Right lung (tissue), 5 donors: ENCODE data around the gene DSG2. TPM values are rescaled to one million over a fixed set of nuclear protein-coding genes. Genes with fewer than 3 reads are reported as not detected.

Experiments
- DNase-seq, 2 donors: peaks; one replicate each; pipeline ENCODE4 v3.0.0-alpha.2; 2013
- polyA plus RNA-seq, 5 donors: library from polyadenylated mRNA; unstranded; fragments of 120-200 nt; gene quantifications; one replicate each; pipeline versions ENCODE4 v1.2.1 to v1.2.3, GENCODE V29; 2013; ENCODE audit warnings: inconsistent platforms in 1 of 5, low replicate concordance in 1 of 5; ENCODE audit not compliant: insufficient read length in 5 of 5, insufficient read depth in 1 of 5

Gene DSG2
- polyA plus RNA-seq, 5 donors, result 29.9 to 46.0 (median 41.8) TPM

DNA sequence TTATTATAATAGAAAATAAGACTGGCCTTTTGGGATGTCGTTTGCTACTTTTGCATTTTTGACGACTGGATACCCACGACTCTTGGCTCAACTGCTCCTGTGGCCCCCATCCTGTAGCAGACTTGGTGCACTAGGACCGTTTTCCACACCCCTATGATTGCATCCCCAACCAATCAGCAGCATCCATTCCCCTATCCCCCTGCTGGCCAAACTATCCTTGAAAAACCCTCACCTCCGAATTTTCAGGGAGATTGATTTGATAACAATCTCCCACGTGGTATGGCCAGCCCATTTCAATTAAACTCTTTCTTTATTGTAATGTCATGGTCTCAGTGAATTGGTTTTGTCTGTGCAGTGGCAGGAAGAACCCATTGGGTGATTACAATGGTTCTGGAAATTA, 55.8 kb downstream of the DSG2 start:
- DNase-seq, result no peak

DNA sequence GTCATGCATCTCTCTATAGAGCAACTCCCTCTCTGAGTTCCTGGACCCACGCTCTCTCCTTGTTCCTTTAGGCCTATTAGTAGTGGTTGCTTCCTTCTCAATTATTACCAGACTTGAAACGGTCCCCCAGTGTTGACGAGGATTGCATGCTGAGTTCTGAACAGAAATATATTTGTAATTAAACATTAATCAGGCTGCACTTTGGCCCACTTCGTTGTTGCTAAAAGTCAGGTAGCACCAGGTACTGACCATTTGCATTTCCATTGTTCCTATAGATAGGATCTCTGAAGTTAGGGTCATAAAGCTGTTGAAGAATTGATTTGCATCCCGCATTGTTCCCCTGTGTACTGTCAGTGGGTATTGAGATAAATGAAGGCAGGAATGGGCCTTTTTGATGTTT, 56.8 kb downstream of the DSG2 start:
- DNase-seq, result no peak

DNA sequence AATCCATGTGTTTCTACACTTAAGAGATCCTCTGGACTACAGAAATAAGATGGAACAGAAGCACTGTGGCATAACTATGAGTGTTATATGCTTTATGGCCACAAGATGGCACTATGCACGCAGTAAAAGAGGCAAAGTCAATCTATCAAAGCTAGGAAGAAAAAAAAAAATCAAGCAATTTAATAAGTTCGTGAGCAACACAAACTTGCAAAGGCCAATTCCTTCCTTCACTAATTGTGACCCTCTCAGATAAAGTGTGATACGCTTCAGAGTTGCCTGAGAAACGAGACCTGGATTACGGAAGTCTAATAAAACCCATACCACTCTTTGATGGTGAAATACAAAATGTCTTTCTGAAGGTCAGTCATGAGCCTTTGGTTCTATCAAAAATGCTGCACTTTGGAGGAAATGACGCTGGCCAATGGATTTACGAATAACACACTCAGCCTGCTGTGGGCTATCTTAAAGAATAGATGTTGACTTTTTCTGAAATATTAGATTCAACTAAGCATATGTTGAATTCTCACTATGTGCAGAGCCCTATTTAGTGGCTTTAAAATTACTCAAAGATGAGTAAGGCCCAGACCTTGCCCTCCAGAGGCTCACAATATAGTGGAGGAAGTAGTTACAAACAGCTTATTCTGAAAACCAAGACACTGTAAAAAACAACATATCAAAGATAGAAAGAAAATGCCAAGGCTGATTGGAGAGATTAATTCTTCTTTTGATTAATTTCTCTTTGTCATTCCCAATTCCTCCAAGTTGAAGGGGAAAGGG, 58.2 kb downstream of the DSG2 start:
- DNase-seq, result peak; percentile 53 to 77

DNA sequence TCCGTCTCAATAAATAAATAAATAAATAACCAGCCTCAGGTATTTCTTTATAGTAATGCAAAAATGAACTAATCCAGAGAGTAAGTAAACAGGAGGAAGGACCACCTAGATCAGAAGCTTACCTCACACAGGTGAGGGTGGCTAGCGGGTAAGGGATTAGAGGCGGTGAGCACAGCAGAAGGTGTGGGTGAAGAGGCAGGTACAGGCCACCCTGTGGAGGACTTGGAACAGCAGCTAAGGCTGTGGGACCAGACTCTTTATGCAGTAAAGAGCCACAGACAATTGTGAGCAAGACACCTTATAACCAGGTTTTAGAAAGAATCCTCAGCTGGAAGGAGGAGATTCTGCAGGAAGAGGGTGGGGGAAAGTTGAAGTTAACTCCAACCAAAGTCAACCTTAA, 59.5 kb downstream of the DSG2 start:
- no peak for DNase-seq

DNA sequence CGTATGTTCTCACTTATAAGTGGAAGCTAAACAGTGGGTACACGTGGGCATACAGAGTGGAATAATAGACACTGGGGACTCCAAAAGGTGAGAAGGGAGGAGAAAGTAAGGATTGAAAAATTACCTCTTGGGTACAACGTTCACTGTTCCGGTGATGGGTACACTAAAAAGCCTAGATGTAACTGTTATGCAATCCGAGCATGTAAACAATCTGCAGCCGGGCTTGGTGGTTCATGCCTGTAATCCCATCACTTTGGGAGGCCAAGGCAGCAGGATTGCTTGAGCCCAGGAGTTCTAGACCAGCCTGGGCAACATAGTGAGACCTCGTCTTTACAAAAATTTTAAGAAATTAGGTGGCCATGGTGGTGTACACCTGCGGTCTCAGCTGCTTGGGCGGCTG, 60.6 kb downstream of the DSG2 start:
- DNase-seq, result no peak

DNA sequence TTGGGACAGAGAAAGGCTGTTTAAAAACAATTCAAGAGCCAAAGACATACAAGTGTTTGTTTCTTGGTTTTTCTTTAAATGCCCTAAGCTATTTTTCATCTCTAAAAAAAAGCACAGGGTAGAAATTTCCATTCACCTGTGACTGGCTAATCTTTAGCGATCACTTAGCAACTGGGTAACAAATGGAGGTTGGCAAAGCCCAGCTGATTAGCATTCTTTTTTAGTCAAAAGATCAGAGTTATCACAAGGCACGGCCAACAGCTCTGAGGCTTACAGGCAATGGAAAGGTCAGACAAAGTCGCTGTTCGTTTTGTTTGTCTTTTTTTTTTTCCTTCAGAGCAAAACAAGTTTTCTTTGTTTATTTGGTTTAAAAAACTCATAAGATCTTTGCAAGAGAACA, 64.7 kb downstream of the DSG2 start:
- no peak for DNase-seq

DNA sequence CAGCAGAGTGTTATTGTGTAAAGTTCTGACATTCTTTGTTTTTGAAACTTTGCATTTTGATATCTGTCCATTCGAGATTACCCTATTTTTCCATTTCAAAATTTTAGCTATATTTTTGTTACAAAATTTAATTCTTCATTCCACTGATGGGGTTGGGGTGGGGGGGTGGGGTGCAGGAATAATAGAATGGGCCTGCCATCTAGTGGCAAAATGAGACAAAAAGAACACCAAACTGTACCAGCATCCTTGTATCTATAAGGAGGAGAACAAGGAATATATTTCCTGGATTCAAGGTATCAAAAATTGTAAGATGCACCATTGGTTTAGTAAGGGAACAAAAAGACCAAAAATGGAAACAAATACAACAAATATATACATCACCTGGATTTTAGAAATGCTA, 65.8 kb downstream of the DSG2 start:
- no peak for DNase-seq

DNA sequence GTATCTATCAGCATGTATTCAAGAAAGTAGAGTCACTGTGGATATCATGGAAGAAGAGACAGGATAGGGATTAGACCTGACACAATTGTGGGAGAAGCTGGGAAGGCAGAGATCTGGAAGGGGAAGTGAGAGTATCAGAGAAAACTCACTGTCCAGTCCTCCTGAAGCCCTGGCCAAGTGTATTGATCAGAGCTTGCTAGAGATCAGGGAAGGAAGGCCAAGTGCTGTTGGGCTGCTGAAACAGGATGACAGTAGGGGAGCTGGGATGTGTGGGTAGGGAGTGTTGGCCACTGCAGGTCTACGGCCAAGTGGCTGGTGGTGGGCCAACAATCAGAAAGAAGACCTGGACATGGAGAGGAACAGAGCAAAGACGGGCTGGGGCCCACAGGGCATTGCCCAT, 67.4 kb downstream of the DSG2 start:
- no peak for DNase-seq

DNA sequence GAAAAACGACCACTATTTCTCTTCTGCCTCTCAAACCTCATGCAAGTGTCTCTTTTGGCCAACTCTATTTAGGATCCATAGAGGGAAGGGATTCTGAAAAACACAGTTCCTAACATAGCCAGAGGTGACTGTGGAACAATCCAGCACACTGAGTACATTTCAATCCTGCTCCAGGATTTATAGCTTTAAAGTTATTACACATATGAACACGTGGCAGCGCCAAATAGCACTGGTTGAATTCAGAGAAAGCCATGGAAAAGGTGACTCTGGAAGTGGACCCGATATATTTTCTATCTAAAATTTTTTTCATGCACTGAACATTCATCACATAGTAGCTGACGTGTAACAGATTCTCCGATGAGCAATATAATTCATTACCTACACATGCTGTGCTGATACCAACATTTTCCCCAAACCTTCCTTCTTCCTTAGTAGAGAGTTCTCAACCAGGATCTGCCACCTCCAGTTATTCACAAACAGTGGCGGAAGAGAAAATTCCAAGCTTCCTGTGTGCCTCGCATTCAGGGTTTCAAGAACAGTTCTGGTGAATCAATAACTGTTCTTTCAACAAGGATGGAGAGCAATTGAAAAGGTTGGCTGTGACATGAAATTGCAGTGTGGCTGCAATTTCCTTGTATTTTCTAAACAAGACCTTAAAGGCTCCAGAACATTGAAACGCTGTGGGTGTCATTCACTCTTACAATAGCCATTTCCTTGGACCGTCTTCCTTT, 68.0 kb downstream of the DSG2 start:
- DNase-seq, result no peak

DNA sequence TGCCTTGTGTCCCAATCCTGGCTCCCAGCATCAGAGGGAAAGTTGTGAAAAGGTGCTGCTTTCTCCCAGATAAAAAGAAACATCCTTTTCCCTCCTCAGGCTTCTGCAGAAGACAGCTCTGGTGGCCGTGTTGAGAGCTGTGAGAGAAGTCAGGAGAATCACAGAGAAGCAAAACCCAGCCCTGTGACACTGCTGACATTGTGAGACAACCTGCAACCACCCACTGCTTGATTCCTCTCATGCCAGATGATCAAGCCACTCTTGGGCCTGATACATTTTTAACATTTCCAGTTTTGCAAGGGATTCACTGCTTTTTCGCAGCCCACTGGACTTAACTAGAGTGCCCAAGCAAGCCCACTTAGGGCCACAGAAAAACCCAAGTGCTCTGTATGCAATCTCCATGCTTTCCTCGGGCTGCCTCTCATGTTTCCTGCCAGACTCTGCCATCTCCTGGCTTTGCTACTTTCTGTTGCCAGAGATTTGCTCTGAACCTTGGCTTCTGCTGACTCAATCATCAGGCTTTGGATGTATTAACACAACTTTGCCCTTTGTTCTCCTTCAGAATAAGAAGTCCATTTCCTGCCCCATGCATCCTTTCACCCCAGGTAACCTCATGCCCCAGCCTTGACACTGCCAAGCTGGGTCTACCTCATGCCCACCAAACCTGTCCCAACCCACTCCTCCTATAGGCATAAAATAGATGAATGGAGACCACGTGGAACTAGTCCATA, 68.8 kb downstream of the DSG2 start:
- no peak for DNase-seq

DNA sequence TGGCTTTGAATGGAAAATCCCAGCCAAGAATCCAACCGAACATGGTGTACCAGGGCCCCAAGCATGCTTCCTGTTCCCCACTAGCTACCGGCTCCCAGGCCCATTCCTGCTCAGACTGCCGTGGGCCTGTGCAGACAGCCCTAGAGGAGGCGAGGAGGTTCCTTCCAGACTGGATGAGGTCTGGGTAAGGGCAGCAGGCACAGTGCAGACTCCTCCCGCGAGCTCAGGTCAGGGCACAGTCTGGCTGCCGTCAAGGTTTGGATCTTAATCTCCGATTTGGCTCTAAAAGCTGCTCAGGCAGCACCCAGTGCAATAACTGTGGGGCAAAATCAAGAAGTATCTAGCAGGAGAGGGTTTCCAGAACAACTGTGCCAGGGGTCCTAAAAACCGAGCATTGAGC, 74.4 kb downstream of the DSG2 start:
- DNase-seq, result no peak

DNA sequence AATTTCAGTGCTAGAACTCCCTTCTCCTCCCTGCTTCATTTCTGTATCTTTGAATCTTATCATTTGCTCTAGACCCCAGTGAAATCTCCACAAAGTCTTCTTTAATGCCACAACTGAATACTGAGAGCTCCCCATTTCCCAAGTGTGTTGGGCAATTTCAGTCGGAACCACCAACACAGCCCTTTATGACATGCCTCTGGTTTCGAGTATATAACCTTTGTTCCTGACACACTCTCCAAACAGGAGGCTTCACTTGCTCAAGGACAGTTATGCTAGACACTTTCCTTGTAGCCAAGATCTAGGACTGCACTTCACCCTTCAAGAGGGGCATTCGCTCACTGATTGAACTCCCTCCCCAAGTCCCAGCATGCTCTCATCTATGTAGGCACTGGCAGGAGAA, 75.1 kb downstream of the DSG2 start:
- no peak for DNase-seq

DNA sequence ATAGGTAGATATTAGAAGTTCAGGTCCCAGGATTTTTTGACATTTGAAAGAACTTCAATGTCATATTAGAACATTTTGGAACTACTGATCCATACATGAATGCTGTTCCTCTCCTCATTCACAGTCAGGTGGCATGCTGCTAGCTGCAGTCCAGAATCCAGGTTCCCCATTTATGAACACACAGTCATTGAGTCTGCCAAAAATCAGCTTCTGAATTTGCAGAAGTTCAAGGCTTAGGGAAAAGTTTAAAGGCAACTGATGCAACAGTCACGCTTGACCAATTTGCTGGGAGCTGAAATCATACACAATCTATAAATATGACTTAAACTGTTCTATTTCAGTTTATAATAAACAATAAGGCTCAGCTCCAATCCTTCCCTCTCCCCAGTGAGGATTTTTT, 76.4 kb downstream of the DSG2 start:
- no peak for DNase-seq

DNA sequence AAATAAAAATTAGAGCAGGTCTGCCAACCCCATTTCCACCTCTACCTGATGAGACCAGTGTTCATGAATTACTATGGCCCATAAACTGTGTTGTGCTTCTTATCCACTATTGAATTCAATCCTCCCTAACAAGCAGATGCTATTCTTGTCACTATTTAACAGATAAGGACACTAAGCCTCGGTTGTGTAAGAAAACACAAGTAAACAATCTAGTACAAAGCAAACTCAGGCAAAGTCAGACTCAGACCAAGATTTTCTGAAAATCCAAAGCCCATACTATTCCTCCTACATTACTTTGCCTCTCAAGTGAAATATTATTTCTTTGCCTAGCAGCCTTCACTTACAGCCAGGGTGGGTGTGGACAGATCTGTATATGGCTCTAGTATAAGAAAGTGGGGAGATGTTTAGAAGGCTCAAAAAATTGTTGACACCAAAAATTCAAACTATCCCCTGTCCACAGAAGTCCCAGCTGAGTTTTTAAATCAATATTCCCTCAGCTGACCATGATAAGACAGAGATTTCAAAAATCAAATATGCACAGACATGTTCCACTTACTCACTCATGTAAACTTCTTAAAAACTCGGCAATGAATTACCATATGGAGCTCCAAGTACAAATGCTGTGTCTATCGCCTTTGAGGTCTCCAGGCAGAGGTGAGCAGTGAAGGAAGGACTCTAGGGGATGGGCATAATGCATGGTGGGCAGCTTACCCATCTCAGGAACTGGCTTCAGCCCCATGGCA, 77.7 kb downstream of the DSG2 start:
- DNase-seq, result no peak

DNA sequence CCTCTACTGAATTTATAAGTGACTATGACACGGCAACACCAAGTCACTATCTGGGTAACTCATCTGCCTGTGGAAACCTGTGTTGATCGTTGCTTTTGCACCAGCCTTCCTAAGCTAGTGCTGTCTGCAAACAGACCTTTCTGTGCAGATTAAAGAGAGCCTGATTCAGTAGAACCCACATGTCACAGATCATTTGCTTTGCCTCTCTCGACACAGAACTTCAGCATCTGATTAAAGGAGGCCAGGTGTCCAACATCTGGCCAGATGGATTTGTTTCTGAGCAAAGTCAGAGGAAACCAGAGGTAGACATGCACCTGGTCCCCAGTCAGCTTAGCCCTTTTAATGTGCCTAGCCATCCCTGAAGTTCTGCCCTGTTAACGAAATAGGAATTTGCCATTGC, 78.7 kb downstream of the DSG2 start:
- no peak for DNase-seq

DNA sequence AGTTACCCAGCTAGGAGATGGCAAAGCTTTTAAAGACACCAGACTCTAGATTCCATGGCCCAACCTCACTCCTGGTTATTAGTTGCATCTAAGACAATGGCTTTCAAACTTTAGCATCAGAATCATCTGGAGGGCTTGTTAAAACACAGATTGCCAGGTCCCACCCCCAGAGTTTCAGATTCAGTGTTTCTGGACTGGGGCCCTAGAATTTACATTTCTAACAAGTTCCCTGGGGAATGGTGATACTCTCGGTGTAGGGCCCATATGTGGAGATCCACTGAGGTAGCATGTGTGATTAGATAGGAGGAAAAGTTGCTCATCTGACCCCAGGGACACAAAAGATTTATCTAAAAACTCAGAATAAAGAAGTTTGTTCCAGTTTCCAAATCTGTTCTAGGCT, 79.2 kb downstream of the DSG2 start:
- DNase-seq, result no peak

DNA sequence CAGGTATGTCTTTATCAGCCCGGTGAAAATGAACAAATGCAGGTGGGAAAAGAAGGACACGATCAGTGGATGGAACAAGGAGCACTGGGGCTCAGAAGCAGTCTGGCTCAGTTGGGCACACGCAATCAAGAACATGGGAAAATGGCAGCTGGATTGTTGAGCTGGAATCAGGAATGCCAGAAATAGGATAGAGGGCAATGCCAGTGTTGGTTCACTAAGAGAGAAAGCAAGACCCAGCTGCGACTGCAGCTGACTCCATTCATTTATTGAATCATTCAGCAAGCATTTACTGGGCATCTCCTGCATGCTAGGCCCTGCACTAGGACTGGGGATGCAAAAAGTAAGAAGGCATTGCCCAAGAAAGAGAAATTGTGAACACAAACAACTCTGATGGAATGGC, 80.1 kb downstream of the DSG2 start:
- DNase-seq, result no peak

DNA sequence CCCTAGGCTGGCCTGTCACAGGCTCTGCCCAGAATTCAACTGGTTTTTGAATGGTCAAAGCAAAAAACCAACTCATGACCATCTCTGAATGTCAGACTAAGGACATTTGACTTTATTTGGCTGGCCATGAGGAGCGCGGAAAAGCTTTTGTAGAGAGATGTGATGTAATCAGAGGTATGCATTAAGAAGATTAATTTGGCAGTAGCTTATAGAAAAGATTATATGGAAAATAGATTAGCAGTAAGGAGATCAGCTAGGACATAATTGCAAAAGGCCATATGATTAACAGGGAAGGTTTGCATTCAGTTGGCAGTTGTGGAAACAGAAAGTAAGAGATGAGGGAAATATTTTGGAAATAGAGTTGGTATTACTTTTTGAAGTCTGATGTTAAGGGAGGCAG, 81.4 kb downstream of the DSG2 start:
- no peak for DNase-seq

DNA sequence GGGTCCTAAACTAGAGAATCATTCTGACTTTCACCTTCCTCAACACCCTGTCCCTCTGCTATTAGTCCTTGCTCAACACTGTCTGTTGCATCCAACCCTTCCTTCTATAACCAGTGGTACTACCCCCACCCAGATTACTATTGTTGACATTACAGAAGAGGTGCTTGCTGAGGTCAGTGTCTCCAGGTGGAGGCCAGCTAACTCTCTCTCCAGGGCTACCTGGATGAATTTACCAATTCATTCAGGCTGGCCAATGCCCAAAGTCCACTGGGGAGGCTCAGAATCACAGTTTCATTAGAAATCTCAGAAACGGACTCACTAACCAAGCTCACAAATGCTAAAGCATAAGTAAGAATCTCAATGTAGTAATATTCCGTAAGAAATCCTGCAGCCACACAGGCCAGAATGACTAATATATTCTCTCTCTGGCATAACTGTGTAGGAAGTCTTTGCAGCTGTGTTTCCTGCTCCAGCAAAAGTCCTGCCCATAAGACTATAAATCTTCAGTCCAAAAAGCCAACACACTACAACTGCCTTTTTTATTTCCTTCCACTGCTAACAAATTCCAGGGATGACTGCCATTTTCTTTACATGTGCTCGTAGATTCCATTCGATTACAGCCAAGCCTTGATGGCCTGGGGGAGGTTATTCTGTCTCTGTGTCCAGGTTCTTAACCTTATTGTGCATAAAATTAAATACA, 83.7 kb downstream of the DSG2 start:
- no peak for DNase-seq

DNA sequence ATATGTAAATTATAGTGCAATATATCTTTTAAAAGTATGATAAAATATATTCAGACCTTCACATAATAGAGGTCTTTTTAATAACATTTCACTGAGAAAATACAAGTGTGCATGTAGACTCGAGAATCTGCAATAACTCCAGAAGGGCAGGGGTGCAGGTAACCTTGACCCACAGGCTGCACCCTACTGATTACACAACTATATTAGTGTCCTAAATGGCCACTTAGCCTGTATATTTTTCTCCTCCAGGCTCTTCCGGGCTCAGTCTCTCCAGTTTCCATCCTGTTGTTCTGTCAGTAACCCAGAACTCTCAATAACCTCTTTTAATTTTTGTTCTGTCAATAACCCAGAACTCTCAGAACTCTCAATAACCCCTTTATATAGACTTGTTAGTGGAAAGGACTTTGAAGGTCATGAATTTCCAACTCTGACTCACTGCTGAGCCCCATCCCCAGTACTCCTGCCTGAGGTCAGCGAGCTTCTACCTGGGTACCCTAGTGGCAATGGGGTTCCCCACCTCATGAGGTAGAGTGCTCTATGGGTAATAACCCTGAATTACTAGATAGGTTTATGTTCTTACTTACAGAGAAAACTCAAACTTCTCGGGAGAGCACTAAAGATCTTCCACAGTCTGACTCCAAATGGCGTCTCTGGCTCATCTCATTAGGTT, 85.3 kb downstream of the DSG2 start:
- DNase-seq, result no peak

DNA sequence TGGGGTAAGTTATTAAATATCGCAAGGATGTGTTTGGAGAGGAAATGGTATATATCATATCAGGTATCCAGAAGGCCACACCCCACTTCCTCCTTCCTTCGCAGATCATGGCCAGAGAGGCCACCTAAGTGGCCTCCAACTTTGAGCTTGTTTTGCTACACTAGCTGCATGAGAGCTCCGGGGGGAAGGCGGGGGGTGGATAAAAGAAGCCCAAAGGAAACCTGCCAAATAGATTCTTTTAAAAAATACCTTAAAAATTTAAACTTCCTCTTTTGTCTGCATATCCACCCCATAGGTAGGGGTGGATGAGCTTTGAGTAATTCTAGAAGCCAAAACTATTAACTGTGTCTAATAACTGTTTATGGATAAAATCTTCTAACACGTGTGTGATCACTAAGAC, 88.0 kb downstream of the DSG2 start:
- no peak for DNase-seq
